GM12865 (cell line): ENCODE results near the gene RBM33.
"Not testable (repeated sequence)": the region's sequence is repeated elsewhere in the genome, so short reads cannot be mapped to it uniquely, and the experiment has no call there.

Experiments used
- DNase-seq: peaks from one replicate; pipeline ENCODE4 v3.0.0; 2010; ENCODE audit warnings: low read depth
- H3K4me3 ChIP-seq: 2 replicates; pipeline ENCODE4 v1.5.1; 2011; ENCODE audit warnings: mild to moderate bottlenecking, low read depth, low read length, control low read depth
- CTCF ChIP-seq: IDR thresholded peaks from 2 replicates; pipeline ENCODE4 v1.5.1; 2011; ENCODE audit warnings: low read length, control low read depth, low read depth, inconsistent platforms; ENCODE audit not compliant: insufficient read depth; ENCODE audit errors: missing control alignments

RBM33 gene

GRCh38 chr7:155681663-155682062 lies 37.2 kb downstream of the RBM33 start:
- peak; percentile 33 for DNase-seq
- TF ChIP-seq CTCF = no peak
- no peak overlapping the region for H3K4me3 ChIP-seq

GRCh38 chr7:155682484-155682883 lies 38.0 kb downstream of the RBM33 start:
- no peak for DNase-seq
- no peak for TF ChIP-seq CTCF
- H3K4me3 ChIP-seq = no peak overlapping the region

GRCh38 chr7:155683098-155683497 lies 38.6 kb downstream of the RBM33 start:
- TF ChIP-seq CTCF = no peak
- no peak overlapping the region for H3K4me3 ChIP-seq
- DNase-seq = no peak

- no peak for DNase-seq
- TF ChIP-seq CTCF = no peak
- no peak overlapping the region for H3K4me3 ChIP-seq
These were observed 39.3 kb downstream of the RBM33 start for GRCh38 chr7:155683714-155684113.

GRCh38 chr7:155684543-155684942 lies 40.1 kb downstream of the RBM33 start:
- DNase-seq = no peak
- H3K4me3 ChIP-seq = no peak overlapping the region
- TF ChIP-seq CTCF = no peak

- peak; percentile 21 for DNase-seq
- no peak overlapping the region for H3K4me3 ChIP-seq
- no peak for TF ChIP-seq CTCF
These were observed 40.8 kb downstream of the RBM33 start for GRCh38 chr7:155685070-155685790.

- no peak overlapping the region for H3K4me3 ChIP-seq
- TF ChIP-seq CTCF = no peak
- DNase-seq = no peak
These were observed 41.3 kb downstream of the RBM33 start for GRCh38 chr7:155685791-155686160.

- not testable (repeated sequence) for DNase-seq, H3K4me3 ChIP-seq
These were observed 42.3 kb downstream of the RBM33 start for GRCh38 chr7:155686620-155687324.

GRCh38 chr7:155688237-155688636 lies 43.8 kb downstream of the RBM33 start:
- not testable (repeated sequence) for DNase-seq, H3K4me3 ChIP-seq

GRCh38 chr7:155690655-155691054 lies 46.2 kb downstream of the RBM33 start:
- H3K4me3 ChIP-seq, DNase-seq: not testable (repeated sequence)
